Stimulated activated CD4-positive, alpha-beta T cell treated with anti-CD3 and anti-CD28 coated beads, Interleukin-4, amount 100 ng/mL, for 48 hours (primary cell): ENCODE results near the gene THSD7B.

ENCODE experiments used
- DNase-seq, 2 donors: peaks; one replicate each; pipeline ENCODE4 v3.0.0-alpha.2; 2020; ENCODE audit warnings: low read depth in 2 of 2

The THSD7B gene

DNA sequence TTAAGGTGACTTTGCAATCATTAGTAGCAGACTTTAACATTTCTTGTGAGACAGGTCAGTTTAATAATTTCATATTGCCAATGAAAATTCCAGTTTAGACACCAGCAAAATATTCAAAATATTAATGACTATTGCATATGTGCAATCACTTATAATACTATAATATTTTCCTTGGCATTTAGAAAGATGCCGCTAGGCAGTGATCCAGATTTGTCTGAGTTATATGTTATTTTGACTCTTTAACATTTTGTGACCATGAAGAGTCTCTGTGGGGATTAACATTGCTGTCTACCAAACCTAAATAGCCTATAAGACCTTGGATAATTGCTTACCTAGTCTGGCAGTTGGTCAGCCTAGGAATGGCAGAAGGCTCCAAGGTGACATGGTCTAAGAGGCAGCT is 389.6 kb downstream of the THSD7B start:
- no peak for DNase-seq

DNA sequence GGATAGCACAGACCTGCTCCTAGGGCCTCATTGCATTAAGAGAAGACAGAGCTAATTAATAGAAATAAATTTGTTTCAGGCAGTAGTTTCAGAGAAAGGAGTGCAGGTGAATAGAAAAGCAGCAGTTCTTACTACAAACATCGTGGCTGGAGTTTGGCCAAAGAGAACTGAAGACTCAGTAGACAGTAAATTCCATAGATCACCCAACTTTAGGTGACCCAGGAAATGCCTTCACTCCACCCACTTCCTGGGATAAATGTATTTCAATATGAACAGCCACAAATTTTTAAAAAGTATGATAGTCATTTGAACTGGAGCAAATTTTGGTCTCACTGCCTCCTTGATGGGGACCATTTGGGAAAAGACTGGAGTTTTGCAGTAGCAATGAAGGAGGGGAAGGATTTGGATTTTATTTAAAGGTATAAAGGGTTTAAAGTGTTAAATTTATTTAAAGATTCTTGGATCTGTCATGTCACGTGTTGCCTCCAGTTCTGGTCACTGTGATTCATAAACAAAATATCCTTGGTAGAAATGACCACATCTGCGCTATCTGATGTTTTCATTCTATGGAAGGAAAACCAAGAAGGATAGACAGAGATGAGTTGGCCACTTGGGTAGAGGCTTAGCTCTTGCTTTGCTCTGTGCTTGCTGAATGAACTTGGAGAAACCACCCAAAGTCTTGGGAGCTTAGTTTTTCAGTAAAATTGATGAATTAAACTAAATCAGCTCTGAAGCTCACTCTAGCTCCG is 390.2 kb downstream of the THSD7B start:
- DNase-seq = no peak

DNA sequence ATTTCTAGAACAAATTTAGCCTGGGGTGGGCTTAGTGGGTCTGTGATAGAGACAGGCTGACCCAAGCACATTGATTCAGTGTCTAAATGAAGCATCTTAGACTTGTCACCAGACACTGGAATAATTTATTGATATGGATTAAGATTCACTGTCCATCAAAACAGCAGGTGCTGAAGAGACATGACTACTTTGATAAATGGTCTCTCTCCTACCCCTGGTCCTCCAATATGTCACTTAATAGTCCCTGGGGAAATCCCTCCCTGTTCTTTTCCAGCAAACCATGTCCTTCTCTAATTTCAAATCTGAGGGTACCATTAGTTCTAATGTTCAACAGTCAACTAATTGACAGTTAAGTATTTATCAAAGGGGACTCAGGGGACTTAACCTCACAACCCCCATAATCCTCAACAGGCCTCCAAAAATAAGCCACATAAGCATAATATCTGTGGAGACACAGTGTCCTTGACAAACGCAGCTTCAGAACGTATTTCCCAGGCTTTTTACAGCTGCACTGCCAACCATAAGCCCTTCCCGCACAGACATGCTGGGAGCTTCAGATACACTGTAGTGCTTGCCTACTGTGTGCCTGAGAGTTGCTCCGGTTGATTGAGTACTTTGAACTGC is 391.0 kb downstream of the THSD7B start:
- no peak for DNase-seq

DNA sequence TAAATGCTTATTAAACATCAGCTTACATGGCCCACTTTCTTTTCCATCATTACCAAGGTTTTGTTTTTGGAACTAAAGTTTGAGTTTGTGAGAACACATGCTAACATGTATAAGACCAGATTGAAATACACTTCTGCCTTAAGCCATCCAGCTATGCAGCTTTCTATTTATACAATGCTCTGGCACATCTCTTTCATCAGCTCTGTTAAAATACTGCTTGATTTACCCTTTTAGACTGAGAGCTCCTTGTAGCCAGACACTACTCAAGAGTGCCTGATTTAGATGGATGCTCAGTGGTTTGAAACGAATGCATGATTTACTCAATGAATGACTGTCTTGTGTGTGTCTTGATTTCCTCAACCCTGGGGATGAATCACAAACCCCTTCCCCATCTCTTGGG is 392.5 kb downstream of the THSD7B start:
- no peak for DNase-seq

DNA sequence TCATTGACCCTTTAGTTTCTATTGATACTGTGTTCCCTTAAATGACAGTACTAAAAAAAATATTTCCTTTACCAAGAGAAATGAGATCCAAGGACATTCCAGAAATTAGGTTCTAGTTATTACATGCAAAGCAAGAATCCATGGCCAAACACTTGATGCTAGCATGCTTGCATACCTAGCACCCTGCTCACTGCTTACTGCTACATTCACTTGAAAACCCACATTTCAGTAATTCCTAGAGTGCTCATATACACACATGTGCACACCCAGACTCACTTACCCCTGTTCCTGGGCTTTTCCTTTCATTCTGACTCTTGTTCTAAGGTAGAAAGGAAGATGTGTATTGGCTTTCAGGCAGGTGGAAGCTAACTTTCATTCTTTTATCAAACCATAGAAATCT is 395.9 kb downstream of the THSD7B start:
- DNase-seq = no peak

DNA sequence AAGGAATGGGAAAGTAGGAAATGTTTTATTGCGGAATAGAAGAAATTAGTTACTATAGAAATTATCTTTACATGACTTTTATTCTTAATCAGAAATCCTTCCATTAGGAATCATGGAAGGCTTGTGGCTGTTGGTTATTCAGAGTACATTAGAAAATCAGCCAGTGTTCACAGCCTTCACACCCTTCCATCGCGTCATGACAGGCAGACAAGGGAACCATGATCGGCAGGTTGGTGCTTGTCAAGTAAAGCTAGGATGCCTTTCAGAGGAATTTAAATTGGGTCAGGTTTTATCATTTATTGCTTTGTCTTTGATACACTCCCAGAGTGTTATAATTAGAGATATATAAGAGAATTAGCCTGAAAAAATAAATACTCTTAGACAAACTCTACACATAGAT is 400.6 kb downstream of the THSD7B start:
- no peak for DNase-seq

GRCh38 chr2:137167651-137168050 is 402.3 kb downstream of the THSD7B start:
- DNase-seq = no peak

DNA sequence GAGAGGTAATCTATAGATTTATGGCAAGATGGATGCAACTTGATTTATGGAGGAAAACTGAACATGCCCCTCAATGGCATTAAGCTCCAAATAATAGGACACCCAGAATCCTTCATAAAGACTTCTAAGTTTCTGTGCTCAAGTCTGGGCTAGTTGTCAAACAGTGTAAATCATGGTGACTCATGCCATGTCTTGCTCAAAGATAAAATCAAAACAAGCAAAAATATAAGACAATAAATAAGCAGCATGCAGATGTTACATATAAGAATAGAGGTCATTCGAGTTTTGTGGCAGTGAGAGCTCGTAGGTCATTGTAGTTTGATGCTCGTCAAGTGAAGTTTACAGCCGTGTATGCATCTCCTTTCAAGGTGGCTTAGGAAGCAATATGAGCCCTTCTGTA is 403.2 kb downstream of the THSD7B start:
- DNase-seq = no peak

- DNase-seq = no peak
Measured at GRCh38 chr2:137172162-137172561, 406.8 kb downstream of the THSD7B start.

DNA sequence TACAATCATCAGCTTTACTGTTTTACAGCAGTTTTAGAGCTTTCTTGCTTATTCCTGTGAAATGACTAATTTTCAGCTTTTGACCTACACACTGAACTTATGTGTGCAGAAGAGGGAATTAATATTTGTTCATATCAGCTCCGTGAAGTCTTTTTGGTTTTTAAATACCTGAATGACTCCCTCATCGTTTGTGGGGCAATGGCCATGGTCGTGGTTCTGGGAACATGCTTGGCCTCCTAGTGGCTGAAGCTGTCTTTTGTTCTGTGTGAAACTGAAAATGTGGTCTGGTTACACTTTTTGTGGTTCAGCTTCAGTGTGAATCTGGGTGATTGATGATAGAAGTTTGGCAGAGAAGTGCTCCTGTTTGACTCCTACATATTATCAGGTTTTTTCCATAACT is 408.1 kb downstream of the THSD7B start:
- DNase-seq = no peak

- no peak for DNase-seq
Measured at GRCh38 chr2:137175246-137175645, 409.9 kb downstream of the THSD7B start.

DNA sequence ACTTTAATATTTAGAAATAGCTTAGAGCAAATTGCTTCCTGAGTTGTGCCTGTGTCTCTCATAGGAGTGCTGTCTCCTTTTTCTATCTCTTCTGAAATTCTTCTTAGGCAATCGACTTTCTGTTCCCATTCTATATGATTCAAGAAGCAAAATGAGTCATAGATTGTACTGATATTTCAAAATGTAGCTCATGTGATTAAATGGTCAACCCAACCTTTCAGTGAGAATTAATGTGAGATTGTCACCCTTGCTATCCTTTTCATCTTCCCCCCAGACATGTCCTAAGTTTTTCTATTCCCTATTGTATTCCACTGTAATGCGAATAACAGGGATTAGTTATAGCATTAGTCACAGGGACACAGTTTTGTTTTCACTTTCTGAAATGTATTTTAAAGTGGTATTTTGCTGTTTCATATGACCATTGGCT is 413.6 kb downstream of the THSD7B start:
- DNase-seq = no peak

DNA sequence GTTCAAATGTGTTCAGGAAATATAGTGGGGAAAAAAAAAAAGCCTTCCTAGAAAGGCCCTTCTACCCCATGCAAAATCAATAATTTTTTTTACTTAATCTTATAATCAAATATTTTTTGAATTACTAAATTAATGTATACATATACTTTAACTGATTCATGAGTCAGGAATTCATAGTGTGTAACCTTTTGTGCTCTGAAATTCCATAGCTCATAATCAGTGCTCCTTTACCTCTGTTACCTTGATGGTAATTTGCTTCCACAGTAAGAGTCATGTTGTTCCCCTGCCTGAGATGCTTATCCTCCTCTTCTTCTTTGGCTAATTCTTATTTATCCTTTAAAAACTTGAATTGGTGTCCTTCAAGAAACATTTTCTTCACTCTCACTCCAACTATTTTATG is 414.2 kb downstream of the THSD7B start:
- DNase-seq = no peak

GRCh38 chr2:137180012-137180411 is 414.7 kb downstream of the THSD7B start:
- no peak for DNase-seq

- no peak for DNase-seq
Measured at GRCh38 chr2:137181370-137181769, 416.0 kb downstream of the THSD7B start.

- no peak for DNase-seq
Measured at GRCh38 chr2:137182071-137182470, 416.7 kb downstream of the THSD7B start.

GRCh38 chr2:137183206-137183898 is 418.0 kb downstream of the THSD7B start:
- no peak for DNase-seq

DNA sequence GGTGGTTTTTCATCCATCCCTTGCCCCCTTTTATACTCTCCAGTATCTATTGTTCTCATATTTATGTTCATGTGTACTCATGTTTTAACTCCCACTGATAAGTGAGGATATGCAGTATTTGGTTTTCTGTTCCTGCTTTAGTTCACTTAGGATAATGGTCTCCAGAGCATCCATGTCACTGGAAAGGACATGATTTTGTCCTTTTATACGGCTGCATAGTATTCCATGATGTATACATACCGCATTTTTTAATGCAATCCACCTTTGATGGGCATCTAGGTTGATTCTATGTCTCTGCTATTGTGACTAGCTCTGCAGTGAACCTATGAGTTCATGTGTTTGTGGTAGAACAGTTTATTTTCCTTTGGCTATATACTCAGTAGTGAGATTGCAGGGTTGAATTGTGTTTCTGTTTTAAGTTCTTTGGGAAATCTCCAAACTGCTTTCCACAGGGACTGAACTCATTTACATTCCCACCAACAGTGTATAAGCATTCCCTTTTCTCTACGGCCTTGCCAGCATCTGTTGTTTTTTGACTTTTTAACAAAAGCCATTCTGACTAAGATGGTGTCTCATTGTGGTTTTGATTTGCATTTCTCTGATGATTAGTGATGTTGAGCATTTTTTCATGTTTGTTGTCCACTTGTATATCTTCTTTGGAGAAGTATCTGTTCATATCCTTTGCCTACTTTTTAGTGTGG is 420.2 kb downstream of the THSD7B start:
- no peak for DNase-seq

DNA sequence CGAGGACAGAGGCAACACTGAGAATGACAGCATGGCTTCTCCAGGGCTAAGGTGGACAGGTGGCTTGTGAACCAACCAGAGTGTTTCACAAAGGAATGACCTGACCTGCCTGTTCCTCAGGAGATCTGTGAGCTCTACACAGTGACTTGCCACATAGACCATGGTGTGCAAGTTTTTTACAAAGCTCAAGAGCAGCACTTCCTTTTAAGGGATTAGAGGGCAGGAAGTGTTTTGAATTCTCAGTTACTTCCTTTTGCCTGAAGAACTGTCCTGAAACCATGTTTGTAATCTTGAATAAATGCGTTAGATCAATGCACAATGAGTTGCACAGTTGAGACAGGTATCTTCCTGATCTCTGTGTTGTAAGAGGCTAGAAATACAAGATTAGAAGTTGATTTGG is 421.9 kb downstream of the THSD7B start:
- DNase-seq = no peak

DNA sequence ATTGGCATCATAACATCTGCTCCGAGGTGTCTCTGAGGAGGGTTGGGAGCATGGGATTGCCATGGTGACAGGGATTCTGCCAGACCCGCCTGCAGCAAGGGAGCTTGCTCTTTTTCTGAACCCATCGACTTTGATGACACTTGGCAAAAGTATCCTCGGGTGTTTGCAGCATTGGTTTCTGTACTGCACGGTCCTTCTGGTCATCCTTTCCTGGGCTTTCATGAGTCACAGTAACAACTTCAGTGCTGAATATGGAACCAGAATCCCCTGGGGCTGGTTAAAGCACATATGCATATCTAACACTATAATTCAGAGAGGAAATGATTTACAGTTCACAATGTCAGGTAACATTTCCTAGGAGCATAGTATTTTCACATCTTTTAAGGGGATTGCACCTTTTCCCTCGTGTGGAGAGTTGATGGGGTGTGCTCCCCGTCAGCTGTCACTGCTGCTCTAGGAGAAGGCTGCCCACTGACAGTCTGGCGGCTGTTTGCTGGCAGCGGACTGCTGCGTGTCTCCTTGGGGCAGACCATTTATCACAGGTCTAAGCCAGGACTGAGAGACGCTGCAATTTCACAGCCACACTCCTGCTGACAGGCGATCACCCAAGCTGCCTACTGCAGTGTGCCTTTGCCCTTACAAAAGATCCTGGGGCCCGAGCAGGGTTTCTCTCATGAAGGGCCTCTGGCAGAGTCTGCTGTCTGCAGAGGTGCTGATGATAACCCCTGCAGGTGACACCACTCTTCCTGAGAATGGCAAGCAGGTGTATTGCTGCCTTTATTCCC is 425.3 kb downstream of the THSD7B start:
- DNase-seq = no peak
